H1 (cell line): Measurements from ENCODE around the gene BTK. TPM values are rescaled to one million over a fixed set of nuclear protein-coding genes. Genes with fewer than 3 reads are reported as not detected.
A peak's percentile ranks its signal among the peaks of the same experiment; 100 is the strongest.

Experiments
- EGR1 ChIP-seq: IDR thresholded peaks from 2 replicates; pipeline ENCODE4 v1.6.1; 2011; ENCODE audit warnings: low read depth, low read length, borderline replicate concordance
- FOSL1 ChIP-seq: IDR thresholded peaks from 2 replicates; pipeline ENCODE4 v1.6.1; 2011; ENCODE audit warnings: mild to moderate bottlenecking, low read depth, low read length, moderate library complexity; ENCODE audit not compliant: insufficient read depth
- HDAC2 ChIP-seq, 2 experiments: fragments of 300-600 bp in 1 of 2; sonication (generic) in 1 of 2; IDR thresholded peaks; 2 replicates each; pipeline ENCODE4 v1.6.1; 2011 to 2012; ENCODE audit warnings: low read depth in 2 of 2, low read length in 2 of 2, mild to moderate bottlenecking in 2 of 2, moderate library complexity in 2 of 2, borderline replicate concordance in 1 of 2, inconsistent platforms in 1 of 2
- KDM1A ChIP-seq: fragments of 200-600, 300-600 bp; sonication (generic); IDR thresholded peaks from 2 replicates; pipeline ENCODE4 v1.7.1; 2016; ENCODE audit warnings: mild to moderate bottlenecking, low read length, borderline replicate concordance
- KDM5A ChIP-seq: fragments of 200-600 bp; IDR thresholded peaks from 2 replicates; pipeline ENCODE4 v1.7.1; 2012; ENCODE audit warnings: mild to moderate bottlenecking, low read length, inconsistent platforms, mixed read lengths
- RAD21 ChIP-seq, 2 experiments: IDR thresholded peaks in 1 of 2; conservative IDR thresholded peaks in 1 of 2; 2 replicates each; pipeline ENCODE4 v1.6.1; 2011; ENCODE audit warnings: low read depth in 2 of 2, low read length in 2 of 2, improper control_type of control experiment in 1 of 2, inconsistent platforms in 1 of 2, mild to moderate bottlenecking in 1 of 2, moderate library complexity in 1 of 2
- RFX5 ChIP-seq: IDR thresholded peaks from 2 replicates; pipeline ENCODE4 v1.6.1; 2011; ENCODE audit warnings: low read depth, low read length, improper control_type of control experiment, borderline replicate concordance
- SIN3A ChIP-seq, 2 experiments: IDR thresholded peaks in 1 of 2; conservative IDR thresholded peaks in 1 of 2; 2 replicates each; pipeline ENCODE4 v1.6.1; 2011 to 2012; ENCODE audit warnings: low read length in 2 of 2, improper control_type of control experiment in 1 of 2, low read depth in 1 of 2, mild to moderate bottlenecking in 1 of 2
- SP2 ChIP-seq: IDR thresholded peaks from 2 replicates; pipeline ENCODE4 v1.6.1; 2012; ENCODE audit warnings: mild to moderate bottlenecking, low read length, inconsistent platforms
- ZNF274 ChIP-seq: IDR thresholded peaks from 2 replicates; pipeline ENCODE4 v1.7.0; 2012; ENCODE audit warnings: low read length, borderline replicate concordance; ENCODE audit errors: extremely low read depth
- polyA plus RNA-seq, 7 experiments: library from polyadenylated mRNA; depleted of rRNA in 3 of 7; stranded (reverse) in 5 of 7; unstranded in 2 of 7; fragments of >200 nt in 5 of 7; fragments of 200-250 nt in 2 of 7; gene quantifications; 1 replicate in 5 of 7; 2 replicates in 1 of 7; 4 replicates in 1 of 7; pipeline versions ENCODE4 v1.2.1 to v1.2.3, GENCODE V29; 2011 to 2013; ENCODE audit warnings: missing spikeins in 2 of 7, mixed read lengths in 2 of 7
- total RNA-seq: library from RNA; stranded (reverse); fragmentation: NEBNext Ultra II Directional; extraction: Animal tissue kit (Norgen Biotek cat#: 25700); gene quantifications from 2 replicates; pipeline ENCODE4 v1.2.1, GENCODE V29; 2021

Gene BTK
- total and polyA plus RNA-seq, 2 of the 8 experiments (the other 6 are each of a cell fraction or from before 2014, with no cell fraction given) = 0.06 to 0.20 TPM

- peak; percentile 58; the same call in 1 of the 2 replicates for TF ChIP-seq KDM5A
- TF ChIP-seq SP2 = peak; percentile 20; the same call in 1 of the 2 replicates
- no peak for TF ChIP-seq FOSL1
- TF ChIP-seq KDM1A = no peak
- no peak for TF ChIP-seq EGR1
- no peak for TF ChIP-seq RAD21 (IDR thresholded peaks at IDR 0.05 in 1 of 2, conservative IDR thresholded peaks at IDR 0.05 in 1 of 2; ENCODE audit: low read depth in 2 of 2, low read length in 2 of 2)
- no peak for TF ChIP-seq ZNF274
- no peak for TF ChIP-seq HDAC2 (IDR thresholded peaks at IDR 0.05; ENCODE audit: borderline replicate concordance in 1 of 2, low read depth in 2 of 2, low read length in 2 of 2)
- TF ChIP-seq RFX5 = peak; percentile 69; the same call in 1 of the 2 replicates
- peak; percentile 13 to 59; a peak in 1 of 4 replicates for TF ChIP-seq SIN3A (conservative IDR thresholded peaks at IDR 0.05 in 1 of 2, IDR thresholded peaks at IDR 0.05 in 1 of 2; ENCODE audit: low read depth in 1 of 2, low read length in 2 of 2)
Measured at GRCh38 chrX:101407748-101408531, 21.9 kb upstream of the BTK start, which contains the start of the genes GLA and HNRNPH2 (continued).
